Measurements from ENCODE around the gene HMX1.

GRCh38 chr4:8817096-8817812, 54.4 kb downstream of the HMX1 start:
- TF ChIP-seq POLR2A (IDR thresholded peaks at IDR 0.05; ENCODE audit: low read depth) (no peak), POLR2AphosphoS5 (IDR thresholded peaks at IDR 0.05) (no peak)
